HCT116 (cell line): ENCODE measurements around the gene TMEM147. TPM values are rescaled to one million over a fixed set of nuclear protein-coding genes. Genes with fewer than 3 reads are reported as not detected.

ENCODE experiments used
- CBX3 ChIP-seq: IDR thresholded peaks from 2 replicates; pipeline ENCODE4 v1.6.1; 2012; ENCODE audit warnings: low read depth
- CEBPB ChIP-seq: IDR thresholded peaks from 2 replicates; pipeline ENCODE4 v1.6.1; 2012; ENCODE audit warnings: low read depth
- EZH2 ChIP-seq: fragments of 200-600 bp; sonication (generic); IDR thresholded peaks from 2 replicates; pipeline ENCODE4 v1.6.1; 2017; ENCODE audit warnings: antibody characterized with exemption, mixed run types
- EZH2phosphoT487 ChIP-seq: fragments of 200-600 bp; IDR thresholded peaks from 2 replicates; pipeline ENCODE4 v1.6.1; 2018; ENCODE audit warnings: antibody characterized with exemption, borderline replicate concordance
- POLR2A ChIP-seq: IDR thresholded peaks from 2 replicates; pipeline ENCODE4 v1.7.0; 2011; ENCODE audit warnings: borderline replicate concordance; ENCODE audit not compliant: insufficient read depth, insufficient read length; ENCODE audit errors: extremely low read depth
- POLR2AphosphoS5 ChIP-seq: IDR thresholded peaks from 2 replicates; pipeline ENCODE4 v1.6.1; 2011; ENCODE audit warnings: mild to moderate bottlenecking, low read depth, low read length, moderate library complexity
- REST ChIP-seq: IDR thresholded peaks from 2 replicates; pipeline ENCODE4 v1.6.1; 2012; ENCODE audit warnings: low read depth
- SIN3A ChIP-seq: IDR thresholded peaks from 2 replicates; pipeline ENCODE4 v1.6.1; 2012; ENCODE audit warnings: low read depth
- SP1 ChIP-seq: IDR thresholded peaks from 2 replicates; pipeline ENCODE4 v1.6.1; 2012; ENCODE audit warnings: low read depth
- SRF ChIP-seq: IDR thresholded peaks from 2 replicates; pipeline ENCODE4 v1.6.1; 2012; ENCODE audit warnings: low read depth
- TCF7L2 ChIP-seq: IDR thresholded peaks from 2 replicates; pipeline ENCODE4 v1.7.0; 2011; ENCODE audit warnings: borderline replicate concordance, inconsistent platforms; ENCODE audit not compliant: insufficient read depth, insufficient read length; ENCODE audit errors: extremely low read depth
- YY1 ChIP-seq: IDR thresholded peaks from 2 replicates; pipeline ENCODE4 v1.6.1; 2011; ENCODE audit warnings: low read length, low read depth, moderate library complexity, mild to moderate bottlenecking; ENCODE audit not compliant: insufficient replicate concordance; ENCODE audit errors: extremely low read depth
- ZFX ChIP-seq: fragments of 450-650 bp; IDR thresholded peaks from 2 replicates; pipeline ENCODE4 v1.6.1; 2017
- total RNA-seq: library from RNA; stranded (reverse); gene quantifications from one replicate; pipeline ENCODE4 v1.2.1, GENCODE V29; 2021; ENCODE audit not compliant: unreplicated experiment
- TF ChIP-seq, protein P1 (sequence below): IDR thresholded peaks from 2 replicates; pipeline ENCODE4 v1.6.1; 2011; ENCODE audit warnings: mild to moderate bottlenecking, low read length, moderate library complexity; ENCODE audit not compliant: insufficient replicate concordance; ENCODE audit errors: extremely low read depth

TMEM147 gene
- total RNA-seq, 1 experiment from 2014 or later: 128 TPM

GRCh38 chr19:35512831-35513627 is 32.4 kb upstream of the TMEM147 start (continued):
- TF ChIP-seq REST (no peak), CBX3 (no peak), ZFX (no peak), SIN3A (no peak), POLR2A (no peak), TCF7L2 (no peak), EZH2 (no peak), SRF (no peak), CEBPB (no peak), YY1 (no peak), SP1 (no peak), EZH2phosphoT487 (no peak), POLR2AphosphoS5 (no peak)
- TF ChIP-seq, protein P1, sequence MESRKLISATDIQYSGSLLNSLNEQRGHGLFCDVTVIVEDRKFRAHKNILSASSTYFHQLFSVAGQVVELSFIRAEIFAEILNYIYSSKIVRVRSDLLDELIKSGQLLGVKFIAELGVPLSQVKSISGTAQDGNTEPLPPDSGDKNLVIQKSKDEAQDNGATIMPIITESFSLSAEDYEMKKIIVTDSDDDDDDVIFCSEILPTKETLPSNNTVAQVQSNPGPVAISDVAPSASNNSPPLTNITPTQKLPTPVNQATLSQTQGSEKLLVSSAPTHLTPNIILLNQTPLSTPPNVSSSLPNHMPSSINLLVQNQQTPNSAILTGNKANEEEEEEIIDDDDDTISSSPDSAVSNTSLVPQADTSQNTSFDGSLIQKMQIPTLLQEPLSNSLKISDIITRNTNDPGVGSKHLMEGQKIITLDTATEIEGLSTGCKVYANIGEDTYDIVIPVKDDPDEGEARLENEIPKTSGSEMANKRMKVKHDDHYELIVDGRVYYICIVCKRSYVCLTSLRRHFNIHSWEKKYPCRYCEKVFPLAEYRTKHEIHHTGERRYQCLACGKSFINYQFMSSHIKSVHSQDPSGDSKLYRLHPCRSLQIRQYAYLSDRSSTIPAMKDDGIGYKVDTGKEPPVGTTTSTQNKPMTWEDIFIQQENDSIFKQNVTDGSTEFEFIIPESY: no peak
